ENCODE measurements around the gene USH1G.

DNA sequence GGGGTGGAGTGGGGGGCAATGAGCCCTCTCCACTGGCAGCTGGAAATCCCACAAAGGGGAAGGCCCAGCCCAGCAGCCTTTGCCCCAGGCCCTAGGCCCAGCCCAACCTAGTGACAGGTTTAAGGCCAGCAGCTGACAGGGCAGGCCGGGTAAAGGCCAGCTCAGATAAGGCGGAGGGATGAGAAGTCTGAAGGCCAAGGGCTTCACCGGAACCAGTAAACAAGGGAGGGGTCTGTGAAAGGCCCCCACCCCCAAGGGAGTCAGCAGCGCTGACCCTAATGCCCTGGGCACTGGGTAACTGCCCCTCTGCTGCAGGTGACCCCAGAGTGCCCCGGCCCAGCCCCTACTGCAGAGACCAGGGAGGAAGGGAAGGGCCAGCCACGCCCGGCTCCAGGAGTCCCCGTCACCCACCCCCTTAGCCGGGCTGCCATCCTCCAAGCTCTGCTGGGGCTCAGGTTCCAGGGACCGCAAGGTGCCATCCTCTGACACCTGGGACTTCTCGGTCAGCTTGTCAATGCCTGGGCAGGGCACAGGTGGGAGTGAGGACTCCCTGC, 30.2 kb upstream of the USH1G start:
- TF ChIP-seq, protein P1, sequence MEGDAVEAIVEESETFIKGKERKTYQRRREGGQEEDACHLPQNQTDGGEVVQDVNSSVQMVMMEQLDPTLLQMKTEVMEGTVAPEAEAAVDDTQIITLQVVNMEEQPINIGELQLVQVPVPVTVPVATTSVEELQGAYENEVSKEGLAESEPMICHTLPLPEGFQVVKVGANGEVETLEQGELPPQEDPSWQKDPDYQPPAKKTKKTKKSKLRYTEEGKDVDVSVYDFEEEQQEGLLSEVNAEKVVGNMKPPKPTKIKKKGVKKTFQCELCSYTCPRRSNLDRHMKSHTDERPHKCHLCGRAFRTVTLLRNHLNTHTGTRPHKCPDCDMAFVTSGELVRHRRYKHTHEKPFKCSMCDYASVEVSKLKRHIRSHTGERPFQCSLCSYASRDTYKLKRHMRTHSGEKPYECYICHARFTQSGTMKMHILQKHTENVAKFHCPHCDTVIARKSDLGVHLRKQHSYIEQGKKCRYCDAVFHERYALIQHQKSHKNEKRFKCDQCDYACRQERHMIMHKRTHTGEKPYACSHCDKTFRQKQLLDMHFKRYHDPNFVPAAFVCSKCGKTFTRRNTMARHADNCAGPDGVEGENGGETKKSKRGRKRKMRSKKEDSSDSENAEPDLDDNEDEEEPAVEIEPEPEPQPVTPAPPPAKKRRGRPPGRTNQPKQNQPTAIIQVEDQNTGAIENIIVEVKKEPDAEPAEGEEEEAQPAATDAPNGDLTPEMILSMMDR (IDR thresholded peaks at IDR 0.05), result no peak
- no peak for TF ChIP-seq ZFX (IDR thresholded peaks at IDR 0.05; ENCODE audit: borderline replicate concordance)
